Pancreas (tissue), 10 donors: ENCODE measurements around the gene KAT6B. TPM values are rescaled to one million over a fixed set of nuclear protein-coding genes. Genes with fewer than 3 reads are reported as not detected.
"Not testable (repeated sequence)": the region's sequence is repeated elsewhere in the genome, so short reads cannot be mapped to it uniquely, and the experiment has no call there.

Source experiments
- ATAC-seq, 4 donors: fragments of 200-7000 bp; cut with Tn5 transposase; one replicate each; pipeline versions ENCODE4 v1.8.0 to v1.9.1; 2020; ENCODE audit warnings: mild to moderate bottlenecking in 4 of 4, moderate library complexity in 4 of 4
- DNase-seq, 6 donors: peaks; one replicate each; pipeline ENCODE4 v3.0.0-alpha.2; 2020
- FAIRE-seq: peaks from 2 replicates; lab custom pipeline; 2012; peaks lifted over from hg19 to GRCh38; lab: Jason Lieb, UNC
- H3K27ac ChIP-seq, 4 donors: fragments of 200-600 bp; sonication (generic); 1 replicate in 3 of 4; 2 replicates in 1 of 4; pipeline versions ENCODE4 v1.5.0 to v1.8.0; 2020
- H3K27me3 ChIP-seq, 4 donors: fragments of 200-600 bp; one replicate each; pipeline ENCODE4 v1.8.0; 2021
- H3K36me3 ChIP-seq, 3 donors: fragments of 200-600 bp; sonication (generic) in 1 of 3; one replicate each; pipeline versions ENCODE4 v1.5.0 to v1.8.0; 2020 to 2021
- H3K4me1 ChIP-seq, 3 donors: fragments of 200-600 bp; one replicate each; pipeline ENCODE4 v1.8.0; 2021
- H3K4me3 ChIP-seq, 4 donors: fragments of 200-600 bp; sonication (generic) in 2 of 4; one replicate each; pipeline versions ENCODE4 v1.5.0 to v1.8.0; 2020 to 2021
- H3K9me3 ChIP-seq, 4 donors: fragments of 200-600 bp; one replicate each; pipeline ENCODE4 v1.8.0; 2021
- WGBS, 2 donors: extraction: QIAGEN DNeasy Blood & Tissue Kit; methylation state at CpG; one replicate each; pipeline ENCODE4 v1.1.7; 2013; 5-methylcytosine and 5-hydroxymethylcytosine counted together
- intact Hi-C, 3 donors: fragments of 100-400 bp; cut with DNase I; formaldehyde crosslinking; loops; one replicate each; pipeline versions ENCODE4 v1.11.1 to v1.14.2; 2022
- polyA plus RNA-seq, 2 donors: library from polyadenylated mRNA; stranded (reverse); fragments of 200-250 nt; gene quantifications; one replicate each; pipeline ENCODE4 v1.2.3, GENCODE V29; 2013
- total RNA-seq, 6 donors: library from RNA; stranded (reverse); fragmentation: NEBNext Ultra II Directional in 4 of 6; extraction: Animal tissue kit (Norgen Biotek cat#: 25700) in 4 of 6; gene quantifications; one replicate each; pipeline versions ENCODE4 v1.2.1 to v1.2.4, GENCODE V29; 2021 to 2023
- TF ChIP-seq, protein P1 (sequence below), 4 donors: fragments of 200-600 bp; sonication (generic) in 3 of 4; IDR thresholded peaks; one replicate each; pipeline versions ENCODE4 v1.5.0 to v1.8.0; 2021; ENCODE audit warnings: antibody characterized with exemption in 4 of 4
- donor health status: healthy with polysubstance abuse.
- donor health status: DM: no; HTN: no; CAD: no; lungs with moderate emphysema.
- donor health status: DM: no; HTN: no; CAD: no.
- donor health status: control.
- donor health status: control.
- donor health status: Bipolar disorder and iron deficiency.
- donor health status: DM: yes; HTN: yes; CAD: no.
- donor health status: DM: no; HTN: no; CAD: no.
- donor health status: DM: no; HTN: no; CAD: no.
- donor health status: DM: yes; HTN: yes; CAD: no.

Gene KAT6B
- total and polyA plus RNA-seq, 8 donors, result 7.6 to 28.6 (median 18.1) TPM

DNA sequence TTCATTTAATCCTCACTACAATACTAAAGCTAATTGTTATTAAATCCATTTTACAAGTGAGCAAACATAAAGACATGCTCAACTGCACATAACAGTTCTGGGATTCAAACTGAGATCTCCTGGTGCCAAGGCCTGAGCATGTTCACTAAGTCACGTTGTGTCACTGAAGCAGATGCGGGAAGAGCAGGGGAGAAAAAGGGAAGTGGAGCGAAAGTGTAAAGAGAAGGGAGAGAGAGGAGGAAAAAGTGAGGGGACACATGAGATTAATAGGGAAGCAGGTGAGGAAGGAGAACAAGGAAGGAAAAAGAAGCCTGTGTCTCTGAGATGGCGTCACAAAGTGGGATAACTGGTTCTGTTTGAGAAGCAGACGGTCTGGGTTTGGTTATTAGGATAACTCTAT lies 38.9 kb upstream of the KAT6B start:
- no peaks in the 10 kb centered on the region for H3K36me3 ChIP-seq
- H3K4me3 ChIP-seq, result no peak overlapping the region
- DNase-seq, result no peak
- intact Hi-C loops, result no loop called here
- no peak for ATAC-seq
- no peak for FAIRE-seq
- no peak overlapping the region for H3K27ac ChIP-seq
- no peaks in the 10 kb centered on the region for H3K27me3 ChIP-seq
- no peaks in the 10 kb centered on the region for H3K9me3 ChIP-seq
- 91 to 96% methylated on average over 5 of the region's 5 CpGs for WGBS, 2 donors
- peaks cover 0 to 3% (median 0%) of the 10 kb centered on the region in 3 donors for H3K4me1 ChIP-seq
- TF ChIP-seq, protein P1, sequence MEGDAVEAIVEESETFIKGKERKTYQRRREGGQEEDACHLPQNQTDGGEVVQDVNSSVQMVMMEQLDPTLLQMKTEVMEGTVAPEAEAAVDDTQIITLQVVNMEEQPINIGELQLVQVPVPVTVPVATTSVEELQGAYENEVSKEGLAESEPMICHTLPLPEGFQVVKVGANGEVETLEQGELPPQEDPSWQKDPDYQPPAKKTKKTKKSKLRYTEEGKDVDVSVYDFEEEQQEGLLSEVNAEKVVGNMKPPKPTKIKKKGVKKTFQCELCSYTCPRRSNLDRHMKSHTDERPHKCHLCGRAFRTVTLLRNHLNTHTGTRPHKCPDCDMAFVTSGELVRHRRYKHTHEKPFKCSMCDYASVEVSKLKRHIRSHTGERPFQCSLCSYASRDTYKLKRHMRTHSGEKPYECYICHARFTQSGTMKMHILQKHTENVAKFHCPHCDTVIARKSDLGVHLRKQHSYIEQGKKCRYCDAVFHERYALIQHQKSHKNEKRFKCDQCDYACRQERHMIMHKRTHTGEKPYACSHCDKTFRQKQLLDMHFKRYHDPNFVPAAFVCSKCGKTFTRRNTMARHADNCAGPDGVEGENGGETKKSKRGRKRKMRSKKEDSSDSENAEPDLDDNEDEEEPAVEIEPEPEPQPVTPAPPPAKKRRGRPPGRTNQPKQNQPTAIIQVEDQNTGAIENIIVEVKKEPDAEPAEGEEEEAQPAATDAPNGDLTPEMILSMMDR (IDR thresholded peaks at IDR 0.05), result no peak

- H3K27ac ChIP-seq, ATAC-seq, H3K36me3 ChIP-seq, H3K4me3 ChIP-seq, H3K4me1 ChIP-seq, H3K9me3 ChIP-seq, DNase-seq, FAIRE-seq, H3K27me3 ChIP-seq, intact Hi-C loops: not testable (repeated sequence)
- WGBS, 2 donors, result 94 to 95% methylated on average over 5 of the region's 5 CpGs
Observed at GRCh38 chr10:74791979-74792378, 34.4 kb upstream of the KAT6B start.

GRCh38 chr10:74792726-74793125 lies 33.7 kb upstream of the KAT6B start:
- no peak for FAIRE-seq

GRCh38 chr10:74793240-74793639 lies 33.2 kb upstream of the KAT6B start:
- H3K4me1 ChIP-seq, FAIRE-seq, H3K9me3 ChIP-seq, ATAC-seq, intact Hi-C loops, H3K36me3 ChIP-seq, H3K27me3 ChIP-seq, DNase-seq, H3K4me3 ChIP-seq, H3K27ac ChIP-seq: not testable (repeated sequence)
- WGBS, 2 donors, result 97 to 100% methylated on average over 1 of the region's 1 CpG

More at GRCh38 chr10:74792726-74793125, 33.7 kb upstream of the KAT6B start:
- intact Hi-C loops, result no loop called here
- Histone ChIP-seq H3K9me3 (no peaks in the 10 kb centered on the region), H3K4me3 (no peak overlapping the region), H3K27me3 (no peaks in the 10 kb centered on the region), H3K4me1 (no peaks in the 10 kb centered on the region), H3K27ac (no peak overlapping the region), H3K36me3 (no peaks in the 10 kb centered on the region)
- TF ChIP-seq, protein P1 (IDR thresholded peaks at IDR 0.05), result no peak
- no peak for DNase-seq
- ATAC-seq, result no peak

DNA sequence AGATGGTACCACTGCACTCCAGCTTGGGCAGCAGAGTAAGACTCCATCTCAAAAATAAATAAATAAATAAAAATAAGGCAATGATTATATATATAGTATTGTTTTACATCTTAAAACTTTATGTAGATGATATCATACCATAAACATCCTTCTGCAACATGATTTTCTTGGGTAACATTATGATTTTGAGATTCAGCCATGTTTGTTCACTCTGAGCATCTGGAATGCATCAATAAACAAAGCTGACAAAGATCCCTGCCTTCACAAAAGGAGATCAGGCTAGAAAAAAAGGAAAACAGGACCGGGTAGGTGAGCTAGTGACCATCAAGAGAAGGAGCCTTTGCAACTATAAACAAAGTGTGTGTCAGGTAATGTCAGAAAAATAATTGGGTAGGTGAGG lies 31.9 kb upstream of the KAT6B start:
- no peak for FAIRE-seq
- Histone ChIP-seq H3K27ac (no peak overlapping the region), H3K27me3 (no peaks in the 10 kb centered on the region), H3K36me3 (no peaks in the 10 kb centered on the region), H3K9me3 (no peaks in the 10 kb centered on the region), H3K4me1 (no peaks in the 10 kb centered on the region), H3K4me3 (no peak overlapping the region)
- no peak for ATAC-seq
- TF ChIP-seq, protein P1 (IDR thresholded peaks at IDR 0.05), result no peak
- intact Hi-C loops, result no loop called here
- no peak for DNase-seq
- 58 to 71% methylated on average over 1 of the region's 1 CpG for WGBS, 2 donors

- DNase-seq (no peak), ATAC-seq (no peak), FAIRE-seq (no peak)
- H3K4me3 ChIP-seq, result no peak overlapping the region
- TF ChIP-seq, protein P1 (IDR thresholded peaks at IDR 0.05), result no peak
- no peak overlapping the region for H3K27ac ChIP-seq
- H3K27me3 ChIP-seq, result no peaks in the 10 kb centered on the region
- H3K9me3 ChIP-seq, result no peaks in the 10 kb centered on the region
- H3K36me3 ChIP-seq, result no peaks in the 10 kb centered on the region
- 89 to 94% methylated on average over 1 of the region's 1 CpG for WGBS, 2 donors
- no peaks in the 10 kb centered on the region for H3K4me1 ChIP-seq
- intact Hi-C loops, result no loop called here
Observed at GRCh38 chr10:74797550-74797949, 28.9 kb upstream of the KAT6B start.
